Smooth muscle cell (in vitro differentiated cells): ENCODE results near the gene BCAT1. TPM values are rescaled to one million over a fixed set of nuclear protein-coding genes. Genes with fewer than 3 reads are reported as not detected.

ENCODE experiments used
- DNase-seq: peaks from one replicate; lab custom pipeline; 2025; ENCODE audit not compliant: unreplicated experiment; lab: John Stamatoyannopoulos, UW
- H2AFZ ChIP-seq: fragments of 200-600 bp; sonication (generic); 2 replicates; pipeline ENCODE4 v1.6.0; 2016; ENCODE audit warnings: antibody characterized with exemption, low read depth, mild to moderate bottlenecking
- H3F3A ChIP-seq: fragments of 200-600 bp; sonication (generic); 2 replicates; pipeline ENCODE4 v1.6.0; 2017; ENCODE audit warnings: antibody characterized with exemption, low read depth
- H3K27ac ChIP-seq: fragments of 200-600 bp; sonication (generic); 2 replicates; pipeline ENCODE4 v1.5.1; 2016; ENCODE audit warnings: low read depth, mild to moderate bottlenecking
- H3K27me3 ChIP-seq: fragments of 200-600 bp; sonication (generic); 2 replicates; pipeline ENCODE4 v1.6.1; 2016; ENCODE audit warnings: low read depth, mild to moderate bottlenecking
- H3K36me3 ChIP-seq: fragments of 200-600 bp; sonication (generic); 2 replicates; pipeline ENCODE4 v1.5.1; 2016; ENCODE audit warnings: low read depth
- H3K4me1 ChIP-seq: fragments of 200-600 bp; sonication (generic); 2 replicates; pipeline ENCODE4 v1.5.1; 2016; ENCODE audit warnings: low read depth
- H3K4me2 ChIP-seq: fragments of 200-600 bp; sonication (generic); 2 replicates; pipeline ENCODE4 v1.6.0; 2016; ENCODE audit warnings: mild to moderate bottlenecking
- H3K4me3 ChIP-seq: fragments of 200-600 bp; sonication (generic); 2 replicates; pipeline ENCODE4 v1.5.1; 2016; ENCODE audit warnings: mild to moderate bottlenecking
- H3K79me2 ChIP-seq: fragments of 200-600 bp; sonication (generic); 2 replicates; pipeline ENCODE4 v1.6.0; 2016; ENCODE audit warnings: low read depth, mild to moderate bottlenecking
- H3K9ac ChIP-seq: fragments of 200-600 bp; sonication (generic); 2 replicates; pipeline ENCODE4 v1.6.0; 2016; ENCODE audit warnings: low read depth
- H3K9me3 ChIP-seq: fragments of 200-600 bp; sonication (generic); replicated peaks from 2 replicates; pipeline ENCODE4 v1.5.1; 2016; ENCODE audit warnings: low read depth
- H4K20me1 ChIP-seq: fragments of 200-600 bp; sonication (generic); 2 replicates; pipeline ENCODE4 v1.6.0; 2016; ENCODE audit warnings: low read depth
- WGBS: methylation state at CpG from one replicate; pipeline ENCODE4 v1.1.7; 2016; ENCODE audit warnings: low lambda C conversion rate; 5-methylcytosine and 5-hydroxymethylcytosine counted together
- polyA plus RNA-seq: library from polyadenylated mRNA; unstranded; fragments of >200 nt; fragmentation: Nextera tagmentation; extraction: Ambion mirVana; gene quantifications from 2 replicates; pipeline ENCODE4 v1.2.1, GENCODE V29; 2016
- total RNA-seq: library from RNA; depleted of rRNA; stranded (reverse); fragments of >200 nt; gene quantifications from 2 replicates; pipeline ENCODE4 v1.2.3, GENCODE V29; 2014
- TF ChIP-seq, protein P1 (sequence below): fragments of 200-600 bp; sonication (generic); IDR thresholded peaks from 2 replicates; pipeline ENCODE4 v1.5.1; 2017; ENCODE audit warnings: borderline replicate concordance, mild to moderate bottlenecking, antibody characterized with exemption; ENCODE audit not compliant: insufficient read depth, poor library complexity, severe bottlenecking

Gene BCAT1
- total and polyA plus RNA-seq, 2 experiments from 2014 or later, result 78.2 to 174 TPM

GRCh38 chr12:24996820-24997219, 47.9 kb upstream of the BCAT1 start:
- no peak overlapping the region for H3K27ac ChIP-seq
- no peak overlapping the region for H3K4me2 ChIP-seq
- H2AFZ ChIP-seq, result no peak overlapping the region
- H3K36me3 ChIP-seq, result no peaks in the 10 kb centered on the region
- no peaks in the 10 kb centered on the region for H3F3A ChIP-seq
- no peak overlapping the region for H3K4me3 ChIP-seq
- no peak overlapping the region for H3K9ac ChIP-seq
- no peaks in the 10 kb centered on the region for H3K4me1 ChIP-seq
- DNase-seq, result no peak
- 90% methylated on average over 5 of the region's 5 CpGs for WGBS
- no peaks in the 10 kb centered on the region for H3K79me2 ChIP-seq
- H3K9me3 ChIP-seq, result no peaks in the 10 kb centered on the region
- TF ChIP-seq, protein P1, sequence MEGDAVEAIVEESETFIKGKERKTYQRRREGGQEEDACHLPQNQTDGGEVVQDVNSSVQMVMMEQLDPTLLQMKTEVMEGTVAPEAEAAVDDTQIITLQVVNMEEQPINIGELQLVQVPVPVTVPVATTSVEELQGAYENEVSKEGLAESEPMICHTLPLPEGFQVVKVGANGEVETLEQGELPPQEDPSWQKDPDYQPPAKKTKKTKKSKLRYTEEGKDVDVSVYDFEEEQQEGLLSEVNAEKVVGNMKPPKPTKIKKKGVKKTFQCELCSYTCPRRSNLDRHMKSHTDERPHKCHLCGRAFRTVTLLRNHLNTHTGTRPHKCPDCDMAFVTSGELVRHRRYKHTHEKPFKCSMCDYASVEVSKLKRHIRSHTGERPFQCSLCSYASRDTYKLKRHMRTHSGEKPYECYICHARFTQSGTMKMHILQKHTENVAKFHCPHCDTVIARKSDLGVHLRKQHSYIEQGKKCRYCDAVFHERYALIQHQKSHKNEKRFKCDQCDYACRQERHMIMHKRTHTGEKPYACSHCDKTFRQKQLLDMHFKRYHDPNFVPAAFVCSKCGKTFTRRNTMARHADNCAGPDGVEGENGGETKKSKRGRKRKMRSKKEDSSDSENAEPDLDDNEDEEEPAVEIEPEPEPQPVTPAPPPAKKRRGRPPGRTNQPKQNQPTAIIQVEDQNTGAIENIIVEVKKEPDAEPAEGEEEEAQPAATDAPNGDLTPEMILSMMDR, result no peak
- peaks cover 15% of the 10 kb centered on the region for H3K27me3 ChIP-seq
- H4K20me1 ChIP-seq, result no peaks in the 10 kb centered on the region

DNA sequence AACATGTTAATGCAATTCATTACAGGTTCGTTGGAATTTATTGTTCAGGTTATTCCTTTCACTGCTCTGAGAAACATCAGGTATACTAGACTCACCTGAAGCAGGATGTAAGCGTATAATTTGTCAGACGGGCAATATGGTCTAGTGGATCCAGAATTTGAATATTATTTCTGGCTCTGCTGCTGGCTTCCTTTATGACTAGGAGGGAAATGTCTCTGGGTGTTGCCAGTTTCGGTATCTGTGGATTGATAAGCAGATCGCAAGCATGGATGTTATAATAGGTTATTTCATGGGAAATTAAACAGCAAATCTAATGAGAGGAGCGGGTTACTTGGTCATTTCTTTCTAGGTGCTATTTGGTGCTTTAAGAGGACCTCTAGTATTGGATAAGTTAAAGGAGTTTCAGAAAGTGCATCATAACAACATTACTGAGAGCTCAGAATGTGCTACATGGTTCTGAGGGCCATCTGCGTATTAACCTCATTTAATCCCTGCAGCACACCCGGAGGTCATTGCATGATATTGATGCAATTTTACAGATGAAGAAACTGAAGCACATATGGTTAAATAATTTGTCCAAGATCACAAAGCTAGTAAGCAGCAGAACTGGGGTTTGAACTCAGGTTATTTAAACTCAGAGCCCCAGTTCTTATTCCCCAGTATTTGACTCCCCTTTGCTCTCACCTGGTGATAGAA, 47.3 kb upstream of the BCAT1 start:
- WGBS, result 90% methylated on average over 8 of the region's 8 CpGs
- no peaks in the 10 kb centered on the region for H3K36me3 ChIP-seq

DNA sequence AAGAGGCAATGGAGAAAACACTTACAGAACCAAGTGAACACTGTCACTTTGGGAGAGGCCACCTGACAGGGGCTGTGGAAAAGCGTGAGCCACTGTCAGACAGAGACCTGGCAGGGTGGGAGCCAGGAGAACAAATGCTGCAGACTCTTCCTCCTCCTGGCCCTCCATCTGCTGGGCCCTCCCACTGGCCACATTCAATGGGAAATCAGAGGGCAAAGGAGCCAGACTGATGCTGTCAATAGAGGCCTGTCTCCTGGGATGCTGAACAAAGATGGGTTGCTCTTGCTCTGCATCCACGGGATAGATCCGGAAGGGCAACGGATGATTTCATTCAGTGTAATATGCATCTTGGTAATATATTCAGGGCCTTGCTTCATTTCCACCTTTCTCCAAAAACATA, 44.9 kb upstream of the BCAT1 start:
- H3K4me1 ChIP-seq, result no peaks in the 10 kb centered on the region
- H3K4me2 ChIP-seq, result no peak overlapping the region
- H4K20me1 ChIP-seq, result no peaks in the 10 kb centered on the region
- H3K4me3 ChIP-seq, result no peak overlapping the region
- no peak for DNase-seq
- H3K9me3 ChIP-seq, result no peaks in the 10 kb centered on the region
- WGBS, result 93% methylated on average over 4 of the region's 4 CpGs
- H3K9ac ChIP-seq, result no peak overlapping the region
- no peaks in the 10 kb centered on the region for H3K79me2 ChIP-seq
- H2AFZ ChIP-seq, result no peak overlapping the region
- TF ChIP-seq, protein P1, result no peak
- H3K36me3 ChIP-seq, result no peaks in the 10 kb centered on the region
- H3F3A ChIP-seq, result no peaks in the 10 kb centered on the region
- H3K27ac ChIP-seq, result no peak overlapping the region
- peaks cover 4% of the 10 kb centered on the region for H3K27me3 ChIP-seq

More for the DNA sequence above, 47.3 kb upstream of the BCAT1 start:
- peaks cover 15% of the 10 kb centered on the region for H3K27me3 ChIP-seq
- H3K4me2 ChIP-seq, result no peak overlapping the region
- H3K4me1 ChIP-seq, result no peaks in the 10 kb centered on the region
- no peaks in the 10 kb centered on the region for H3K9me3 ChIP-seq
- H4K20me1 ChIP-seq, result no peaks in the 10 kb centered on the region
- no peaks in the 10 kb centered on the region for H3K79me2 ChIP-seq
- TF ChIP-seq, protein P1, result no peak
- no peak overlapping the region for H3K4me3 ChIP-seq
- no peak for DNase-seq
- H2AFZ ChIP-seq, result no peak overlapping the region
- no peaks in the 10 kb centered on the region for H3F3A ChIP-seq
- no peak overlapping the region for H3K9ac ChIP-seq
- H3K27ac ChIP-seq, result no peak overlapping the region
